Colonic mucosa (tissue), 4 donors: Measurements from ENCODE around the gene NOTUM. TPM values are rescaled to one million over a fixed set of nuclear protein-coding genes. Genes with fewer than 3 reads are reported as not detected.
A peak's percentile ranks its signal among the peaks of the same experiment; 100 is the strongest.

ENCODE experiments used
- DNase-seq: peaks from one replicate; pipeline ENCODE4 v3.0.0-alpha.2; 2020
- H3K27ac ChIP-seq: fragments of 200-600 bp; one replicate; pipeline ENCODE4 v1.8.0; 2021
- H3K27me3 ChIP-seq: fragments of 200-600 bp; one replicate; pipeline ENCODE4 v1.8.0; 2021
- H3K36me3 ChIP-seq: fragments of 200-600 bp; one replicate; pipeline ENCODE4 v1.8.0; 2021
- H3K4me1 ChIP-seq: fragments of 200-600 bp; one replicate; pipeline ENCODE4 v1.8.0; 2021; ENCODE audit warnings: mild to moderate bottlenecking
- H3K4me3 ChIP-seq: fragments of 200-600 bp; one replicate; pipeline ENCODE4 v1.8.0; 2021
- H3K9ac ChIP-seq, 2 donors: one replicate each; pipeline ENCODE4 v1.7.0; 2013; ENCODE audit warnings: control low read depth in 2 of 2, low read depth in 2 of 2, low read length in 2 of 2
- H3K9me3 ChIP-seq: fragments of 200-600 bp; one replicate; pipeline ENCODE4 v1.8.0; 2021
- CTCF ChIP-seq: fragments of 200-600 bp; IDR thresholded peaks from one replicate; pipeline ENCODE4 v1.8.0; 2022; ENCODE audit warnings: antibody characterized with exemption, mild to moderate bottlenecking
- intact Hi-C: fragments of 100-400 bp; cut with DNase I; formaldehyde crosslinking; loops from one replicate; pipeline ENCODE4 v1.14.1; 2022
- total RNA-seq, 2 donors: library from RNA; stranded (reverse); fragmentation: NEBNext Ultra II Directional in 1 of 2; extraction: Animal tissue kit (Norgen Biotek cat#: 25700) in 1 of 2; gene quantifications; one replicate each; pipeline ENCODE4 v1.2.1, GENCODE V29; 2021
- donor health status: healthy.
- donor health status: DM: no; HTN: no; CAD: no.
- donor health status: DM: no; HTN: no; CAD: no.

Gene NOTUM
- total RNA-seq, 2 donors from 2014 or later = 0.57 TPM; not detected in 1

DNA sequence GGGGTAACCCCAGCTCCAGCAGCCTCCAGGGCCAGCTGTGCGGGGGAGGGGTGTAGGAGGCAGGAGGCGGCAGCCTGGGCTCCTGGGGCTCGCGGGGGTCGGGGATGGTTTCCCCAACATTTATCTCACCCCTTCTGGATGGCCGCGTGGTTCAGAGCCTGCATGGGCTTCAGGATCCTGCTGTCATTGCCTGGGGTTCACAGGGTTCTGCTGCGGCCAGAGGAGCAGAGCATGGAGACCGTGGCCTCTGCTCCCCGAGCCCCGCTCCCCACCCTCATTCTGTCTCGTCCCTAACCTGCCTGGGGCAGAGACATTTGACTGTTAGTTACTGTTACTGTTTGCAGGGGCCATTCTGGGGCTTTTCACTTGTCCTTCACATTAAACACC lies 18.8 kb downstream of the NOTUM start:
- no peak for TF ChIP-seq CTCF

GRCh38 chr17:81941484-81942166 lies 19.4 kb downstream of the NOTUM start:
- intact Hi-C loops = no loop called here
- Histone ChIP-seq H3K9me3 (no peaks in the 10 kb centered on the region), H3K27ac (no peak overlapping the region), H3K36me3 (no peaks in the 10 kb centered on the region), H3K4me3 (no peak overlapping the region), H3K9ac (peak overlapping the region in 1 of 2 donors; percentile 43), H3K4me1 (peaks cover 4% of the 10 kb centered on the region), H3K27me3 (peaks cover 11% of the 10 kb centered on the region)
- TF ChIP-seq CTCF = no peak
- DNase-seq = no peak

More for the DNA sequence above, 18.8 kb downstream of the NOTUM start:
- Histone ChIP-seq H3K9me3 (no peaks in the 10 kb centered on the region), H3K36me3 (no peaks in the 10 kb centered on the region), H3K27me3 (peaks cover 11% of the 10 kb centered on the region), H3K4me1 (peaks cover 4% of the 10 kb centered on the region), H3K4me3 (no peak overlapping the region), H3K9ac (no peak overlapping the region), H3K27ac (no peak overlapping the region)
- DNase-seq = no peak
- intact Hi-C loops = no loop called here

DNA sequence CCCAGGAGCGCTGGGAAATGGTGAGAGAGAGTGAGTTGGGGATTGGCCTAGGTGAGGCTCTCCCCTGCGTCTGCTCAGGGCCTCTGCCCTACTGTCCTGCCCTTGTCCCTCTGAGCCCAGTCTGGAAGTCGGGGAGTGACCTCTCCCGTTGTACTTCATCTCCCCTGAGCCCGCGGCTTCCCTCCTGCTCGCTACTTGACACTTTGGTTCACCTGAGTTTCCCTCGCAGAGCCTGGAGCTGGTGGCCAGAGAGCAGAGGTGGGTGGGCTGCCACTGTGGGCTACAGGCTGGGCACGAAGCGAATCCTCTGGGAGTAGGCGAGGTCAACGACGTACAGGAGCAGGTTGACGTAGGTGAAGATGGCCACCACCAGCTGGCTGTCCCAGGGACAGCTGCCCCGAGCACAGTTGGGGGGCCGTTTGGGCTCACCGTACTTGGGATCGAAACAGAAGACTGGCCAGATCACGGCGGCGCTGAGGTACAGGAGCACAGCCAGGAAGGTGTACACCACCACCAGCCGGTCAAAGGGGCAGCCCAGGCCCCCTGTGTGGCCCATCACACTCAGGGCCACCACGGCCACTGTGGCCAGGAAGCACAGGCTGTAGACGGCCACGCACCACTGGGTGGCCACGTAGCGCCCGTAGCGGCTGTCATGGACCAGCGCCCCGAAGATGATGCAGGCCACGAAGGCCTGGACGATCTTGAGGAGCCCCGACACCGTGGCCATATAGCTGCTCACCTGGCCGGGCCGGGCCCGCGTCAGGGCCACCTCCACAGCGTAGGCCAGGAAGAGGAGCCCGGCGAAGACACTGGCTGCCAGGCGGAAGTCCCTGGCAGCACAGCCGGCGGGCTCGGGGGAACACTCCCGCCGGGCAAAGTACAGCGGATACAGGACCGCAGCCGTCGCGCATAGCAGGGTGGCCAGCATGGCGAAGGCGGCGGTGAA lies 20.2 kb downstream of the NOTUM start:
- H3K4me1 ChIP-seq = peaks cover 4% of the 10 kb centered on the region
- no peak overlapping the region for H3K27ac ChIP-seq
- DNase-seq = no peak
- intact Hi-C loops = no loop called here
- no peak for TF ChIP-seq CTCF
- peaks cover 11% of the 10 kb centered on the region for H3K27me3 ChIP-seq
- peak overlapping the region in 1 of 2 donors; percentile 43 for H3K9ac ChIP-seq
- no peak overlapping the region for H3K4me3 ChIP-seq
- no peaks in the 10 kb centered on the region for H3K36me3 ChIP-seq
- no peaks in the 10 kb centered on the region for H3K9me3 ChIP-seq

DNA sequence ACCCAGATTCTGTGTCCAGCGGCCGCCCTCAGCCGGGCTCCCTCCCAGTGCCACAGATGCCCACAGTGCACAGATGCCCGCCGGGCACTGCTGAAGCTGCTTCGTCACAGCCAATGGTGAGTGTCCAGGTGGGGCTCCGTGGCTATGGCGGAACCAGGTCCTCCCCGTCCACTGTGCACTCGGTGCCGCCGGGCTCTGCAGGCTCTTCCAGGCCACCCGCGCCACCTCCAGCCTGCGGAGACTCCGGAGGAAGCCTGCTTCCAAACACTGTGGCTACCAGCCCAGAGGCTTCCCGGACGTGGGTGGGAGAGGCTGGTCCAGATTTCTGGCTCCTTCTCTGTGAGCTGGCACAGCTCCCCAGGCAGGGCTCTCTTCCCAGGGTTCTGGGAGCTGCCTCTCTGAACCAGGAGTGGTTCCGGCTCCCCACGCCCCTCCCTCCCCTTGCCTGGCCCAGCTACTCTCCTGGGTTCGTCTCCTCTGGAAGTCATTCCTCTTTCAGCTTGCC lies 21.1 kb downstream of the NOTUM start:
- no peak overlapping the region for H3K4me3 ChIP-seq
- H3K4me1 ChIP-seq = peaks cover 4% of the 10 kb centered on the region
- no peaks in the 10 kb centered on the region for H3K9me3 ChIP-seq
- H3K9ac ChIP-seq = no peak overlapping the region
- H3K36me3 ChIP-seq = no peaks in the 10 kb centered on the region
- H3K27me3 ChIP-seq = peaks cover 11% of the 10 kb centered on the region
- intact Hi-C loops = no loop called here
- no peak overlapping the region for H3K27ac ChIP-seq
- no peak for DNase-seq
- TF ChIP-seq CTCF = no peak

- H3K36me3 ChIP-seq = no peaks in the 10 kb centered on the region
- peaks cover 11% of the 10 kb centered on the region for H3K27me3 ChIP-seq
- DNase-seq = no peak
- H3K9me3 ChIP-seq = no peaks in the 10 kb centered on the region
- H3K4me1 ChIP-seq = peaks cover 4% of the 10 kb centered on the region
- no peak overlapping the region for H3K27ac ChIP-seq
- TF ChIP-seq CTCF = no peak
- no peak overlapping the region for H3K9ac ChIP-seq
- intact Hi-C loops = no loop called here
- H3K4me3 ChIP-seq = no peak overlapping the region
These were observed 21.8 kb downstream of the NOTUM start for GRCh38 chr17:81939218-81939617.
